ENCODE measurements around the gene GSTT4. TPM values are rescaled to one million over a fixed set of nuclear protein-coding genes. Genes with fewer than 3 reads are reported as not detected.
"Not testable (repeated sequence)": the region's sequence is repeated elsewhere in the genome, so short reads cannot be mapped to it uniquely, and the experiment has no call there.

Gene GSTT4
- total RNA-seq, 1 experiment from 2014 or later = not detected

- DNase-seq (ENCODE audit: extremely low read depth, low read depth) = not testable (repeated sequence)
Measured at GRCh38 chr22:23993080-23993479, 12.2 kb downstream of the GSTT4 start.

GRCh38 chr22:23989583-23990244 lies 15.5 kb downstream of the GSTT4 start:
- DNase-seq (ENCODE audit: extremely low read depth, low read depth) = not testable (repeated sequence)

- not testable (repeated sequence) for DNase-seq (ENCODE audit: extremely low read depth, low read depth)
Measured at GRCh38 chr22:23986538-23987178, 18.6 kb downstream of the GSTT4 start.

GRCh38 chr22:23986089-23986488 lies 19.2 kb downstream of the GSTT4 start:
- DNase-seq (ENCODE audit: extremely low read depth, low read depth) = not testable (repeated sequence)

DNA sequence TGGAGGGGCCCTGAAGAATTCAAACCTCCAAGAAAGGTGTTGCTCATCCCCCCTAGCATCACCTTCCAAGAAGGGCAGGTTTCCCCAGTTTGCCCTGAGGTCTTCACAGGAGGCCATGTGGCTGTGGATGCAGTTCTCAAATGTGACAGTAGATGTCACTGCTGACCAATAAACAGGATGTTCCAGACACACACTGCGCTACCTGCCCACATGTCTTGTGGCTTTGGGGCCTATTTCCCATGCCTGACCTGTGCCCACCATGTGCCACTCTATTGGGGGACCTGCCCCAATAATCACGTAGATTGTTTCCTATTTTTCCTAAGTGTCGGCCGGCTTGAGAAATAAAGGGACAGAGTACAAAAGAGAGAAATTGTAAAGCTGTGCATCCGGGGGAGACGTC lies 20.8 kb downstream of the GSTT4 start:
- no peak for DNase-seq (ENCODE audit: extremely low read depth, low read depth)

- DNase-seq (ENCODE audit: extremely low read depth, low read depth) = not testable (repeated sequence)
Measured at GRCh38 chr22:23980567-23980966, 24.7 kb downstream of the GSTT4 start.

- DNase-seq (ENCODE audit: extremely low read depth, low read depth) = not testable (repeated sequence)
Measured at GRCh38 chr22:23979557-23980240, 25.6 kb downstream of the GSTT4 start, which contains the start of gene GSTT2. TSS of gene GSTT2 (plus strand) at chr22:23980134.

DNA sequence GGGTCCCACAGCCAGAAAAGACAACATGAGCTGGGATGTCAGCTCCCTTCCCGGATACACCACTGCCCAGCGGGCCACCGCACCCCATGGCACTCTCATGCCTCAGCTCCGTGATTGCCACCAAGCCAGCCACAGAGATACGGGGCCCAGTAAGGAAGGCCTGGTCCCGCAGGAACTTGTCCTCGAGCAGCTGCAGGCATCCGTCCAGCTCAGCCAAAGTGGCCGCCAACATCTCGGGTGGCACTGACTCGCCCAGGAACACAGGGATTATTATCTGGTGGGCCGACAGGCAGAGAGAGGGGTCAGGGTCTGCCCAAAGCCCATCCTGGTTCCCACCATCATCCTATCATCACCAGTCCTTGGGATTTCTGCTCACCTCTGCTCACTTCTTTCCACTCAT lies 27.9 kb downstream of the GSTT4 start:
- not testable (repeated sequence) for DNase-seq (ENCODE audit: extremely low read depth, low read depth)

DNA sequence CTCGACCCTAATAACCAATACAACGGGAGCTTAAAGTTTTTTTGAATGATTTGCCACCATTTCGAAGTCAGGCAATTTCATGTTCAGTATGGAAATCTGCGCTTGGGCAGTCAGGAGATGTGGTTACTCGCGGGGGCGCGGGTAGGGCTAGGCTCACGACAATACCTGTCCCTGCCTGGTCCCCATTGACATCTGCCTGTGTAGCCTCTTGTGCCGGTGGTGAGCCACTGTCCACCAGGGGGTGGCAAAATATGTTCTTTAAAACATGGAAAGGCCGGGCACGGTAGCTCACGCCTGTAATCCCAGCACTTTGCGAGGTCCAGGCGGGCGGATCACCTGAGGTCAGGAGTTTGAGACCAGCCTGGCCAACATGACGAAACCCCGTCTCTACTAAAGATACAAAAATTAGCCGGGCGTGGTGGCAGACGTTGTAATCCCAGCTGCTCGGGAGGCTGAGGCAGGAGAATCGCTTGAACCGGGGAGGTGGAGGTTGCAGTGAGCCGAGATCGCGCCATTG lies 30.4 kb downstream of the GSTT4 start:
- DNase-seq (ENCODE audit: extremely low read depth, low read depth) = not testable (repeated sequence)

DNA sequence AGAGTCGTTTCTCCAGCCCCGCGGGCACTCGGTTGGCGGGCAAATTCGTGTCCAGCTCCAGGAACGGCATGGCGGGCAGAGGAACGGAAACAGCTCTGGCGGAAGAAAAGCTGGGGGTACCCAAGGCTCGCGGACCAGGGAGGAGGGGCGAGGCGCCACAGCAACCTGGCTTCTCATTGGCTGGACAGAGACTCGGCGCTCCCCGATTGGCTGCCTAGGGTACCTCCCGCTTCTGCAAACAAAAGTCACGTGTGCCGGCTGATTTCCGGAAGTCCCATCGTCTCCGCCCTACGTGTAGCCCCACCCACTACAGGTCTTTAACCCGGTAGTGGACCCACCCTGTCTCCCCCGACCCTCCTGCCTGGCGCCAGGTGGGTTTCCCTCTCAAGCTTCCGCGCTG lies 30.9 kb downstream of the GSTT4 start, which contains the start of gene DDT:
DDT (minus strand) TSS at position 97 of the 400 bp plus-strand sequence; CDS start at position 70, 27 bp downstream.
- not testable (repeated sequence) for DNase-seq (ENCODE audit: extremely low read depth, low read depth)

DNA sequence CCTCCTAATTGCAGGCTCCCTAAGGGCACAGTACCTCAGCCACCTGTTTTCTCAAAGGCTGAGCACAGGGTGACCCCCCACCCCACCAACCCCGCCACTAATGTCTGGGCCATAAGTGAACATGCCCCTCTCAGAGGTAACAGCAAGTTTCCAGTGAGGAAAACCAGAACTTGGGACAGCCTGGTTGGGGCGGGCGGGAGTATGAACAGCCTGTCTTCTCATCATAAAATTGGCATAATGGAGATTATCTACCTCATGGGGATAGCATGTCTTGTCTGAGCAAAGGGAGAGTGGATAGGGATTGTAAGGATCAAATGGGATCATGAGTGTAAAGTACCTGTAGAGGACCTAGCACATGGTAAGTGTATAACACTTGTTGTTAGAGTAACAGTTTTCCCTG lies 33.3 kb downstream of the GSTT4 start:
- not testable (repeated sequence) for DNase-seq (ENCODE audit: extremely low read depth, low read depth)

DNA sequence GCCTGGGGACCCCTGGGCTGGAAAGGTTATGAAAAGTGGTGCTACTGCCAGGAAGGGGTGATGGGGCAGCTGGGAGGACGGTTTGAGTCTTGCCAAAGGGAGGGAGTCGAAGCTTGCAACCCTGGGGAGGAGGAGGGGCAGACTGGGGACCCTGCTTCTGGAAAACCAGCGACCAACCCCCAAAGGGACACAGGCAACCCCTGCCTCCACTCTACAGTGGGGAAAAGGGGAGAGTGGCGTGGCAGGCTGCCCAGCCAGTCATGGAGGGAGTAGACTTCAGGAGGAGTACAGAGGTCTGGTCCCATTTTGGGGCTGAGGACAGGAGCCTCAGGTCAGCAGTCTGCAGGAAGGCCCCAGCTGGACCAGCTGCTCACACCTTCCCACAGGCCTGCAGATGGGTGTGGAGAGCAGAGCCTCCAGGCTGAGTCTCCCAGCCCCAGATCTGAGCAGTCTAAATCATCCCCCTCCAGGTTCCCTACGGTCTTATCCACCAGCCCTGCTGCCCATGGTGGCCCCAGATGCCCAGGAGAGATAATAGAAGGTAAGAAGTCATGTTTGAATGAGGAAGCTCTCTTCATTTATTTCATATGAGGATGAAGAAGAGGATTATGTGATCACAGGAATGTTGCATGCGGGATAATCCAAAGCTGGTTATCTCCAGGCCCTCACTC lies 34.3 kb downstream of the GSTT4 start:
- no peak for DNase-seq (ENCODE audit: extremely low read depth, low read depth)

DNA sequence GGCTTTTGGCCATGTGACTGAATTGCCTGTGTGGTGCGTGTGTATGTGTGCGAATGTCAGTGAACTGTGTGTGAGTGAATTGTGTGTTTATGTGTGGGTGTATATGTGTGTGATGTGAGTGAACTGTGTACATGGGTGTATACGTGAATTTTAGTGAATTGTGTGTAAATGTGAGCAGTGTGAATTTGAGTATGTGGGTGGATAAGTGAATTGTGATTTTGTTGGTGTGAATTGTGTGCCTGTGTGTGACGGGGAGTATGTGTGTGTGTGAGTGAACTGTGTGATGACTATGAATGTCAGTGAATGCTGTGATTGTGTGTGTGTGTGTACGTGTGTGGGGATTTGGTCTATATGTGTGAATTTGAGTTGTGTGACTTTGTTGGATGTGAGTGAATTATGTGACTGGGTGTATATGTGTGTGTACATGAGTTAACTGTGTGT lies 35.0 kb downstream of the GSTT4 start:
- DNase-seq (ENCODE audit: extremely low read depth, low read depth) = no peak

DNA sequence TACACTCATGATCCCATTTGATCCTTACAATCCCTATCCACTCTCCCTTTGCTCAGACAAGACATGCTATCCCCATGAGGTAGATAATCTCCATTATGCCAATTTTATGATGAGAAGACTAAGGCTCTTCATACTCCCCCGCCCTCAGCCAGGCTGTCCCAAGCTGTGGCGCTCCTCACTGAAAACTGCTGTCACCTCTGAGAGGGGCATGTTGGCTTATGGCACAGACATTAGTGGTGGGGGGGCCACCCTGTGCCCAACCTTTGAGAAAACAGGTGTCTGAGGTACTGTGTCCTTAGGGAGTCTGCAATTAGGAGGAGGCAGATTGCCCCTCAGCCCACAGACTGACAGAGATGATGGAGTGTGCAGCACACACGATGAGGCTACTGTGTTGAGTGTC lies 36.2 kb downstream of the GSTT4 start:
- no peak for DNase-seq (ENCODE audit: extremely low read depth, low read depth)

DNA sequence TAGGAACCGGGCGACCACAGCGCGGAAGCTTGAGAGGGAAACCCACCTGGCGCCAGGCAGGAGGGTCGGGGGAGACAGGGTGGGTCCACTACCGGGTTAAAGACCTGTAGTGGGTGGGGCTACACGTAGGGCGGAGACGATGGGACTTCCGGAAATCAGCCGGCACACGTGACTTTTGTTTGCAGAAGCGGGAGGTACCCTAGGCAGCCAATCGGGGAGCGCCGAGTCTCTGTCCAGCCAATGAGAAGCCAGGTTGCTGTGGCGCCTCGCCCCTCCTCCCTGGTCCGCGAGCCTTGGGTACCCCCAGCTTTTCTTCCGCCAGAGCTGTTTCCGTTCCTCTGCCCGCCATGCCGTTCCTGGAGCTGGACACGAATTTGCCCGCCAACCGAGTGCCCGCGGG lies 38.7 kb downstream of the GSTT4 start, which contains the start of gene DDTL:
DDTL (plus strand) TSS at position 321 of the 400 bp plus-strand sequence; CDS start at position 348, 27 bp downstream.
- not testable (repeated sequence) for DNase-seq (ENCODE audit: extremely low read depth, low read depth)

GRCh38 chr22:23966094-23966493 lies 39.2 kb downstream of the GSTT4 start:
- not testable (repeated sequence) for DNase-seq (ENCODE audit: extremely low read depth, low read depth)

GRCh38 chr22:23961084-23961771 lies 44.0 kb downstream of the GSTT4 start, which contains the start of gene GSTT2B:
TSS of gene GSTT2B (minus strand) at chr22:23961195. CDS start at chr22:23961131, 64 bp downstream.
- not testable (repeated sequence) for DNase-seq (ENCODE audit: extremely low read depth, low read depth)

GRCh38 chr22:23956301-23956900 lies 48.9 kb downstream of the GSTT4 start:
- peak; percentile 62 for DNase-seq (ENCODE audit: extremely low read depth, low read depth)

- not testable (repeated sequence) for DNase-seq (ENCODE audit: extremely low read depth, low read depth)
Measured at GRCh38 chr22:23955886-23956285, 49.4 kb downstream of the GSTT4 start.

Data from NCI-H460 (cell line).